HCT116 (cell line): ENCODE results near the gene TCEAL3. TPM values are rescaled to one million over a fixed set of nuclear protein-coding genes. Genes with fewer than 3 reads are reported as not detected.

Experiments used
- ATAC-seq: fragments of 200-7000 bp; cut with Tn5 transposase; 2 replicates; pipeline ENCODE4 v1.9.1; 2020; ENCODE audit warnings: mild to moderate bottlenecking, moderate library complexity
- BruUV-seq: library from RNA; stranded (reverse); fragments of 400-500 nt; replicated peaks from 2 replicates; lab custom pipeline; 2021; lab: Mats Ljungman, UMichigan
- CTCF ChIA-PET: fragments of 300-600 bp; sonication (Branson Sonifier 250); formaldehyde crosslinking; loops from one replicate; lab custom pipeline; 2021; ENCODE audit warnings: antibody characterized with exemption; lab: Charles Lee
- POLR2A ChIA-PET: fragments of 300-600, 350-600 bp; sonication (Branson Sonifier 250); formaldehyde crosslinking; loops from one replicate; lab custom pipeline; 2021; ENCODE audit warnings: antibody characterized with exemption; lab: Charles Lee
- RAD21 ChIA-PET, 2 experiments: fragments of 300-600 bp; sonication (Branson Sonifier 250); formaldehyde crosslinking; loops; one replicate each; lab custom pipeline; 2023; ENCODE audit warnings: low total read pairs in 2 of 2; ENCODE audit not compliant: uncharacterized antibody in 2 of 2, unreplicated experiment in 2 of 2, low non-redundant PET in 1 of 2; lab: Charles Lee
- DNase-seq: peaks from one replicate; pipeline ENCODE4 v3.0.0-alpha.2; 2010; ENCODE audit warnings: low read depth, low spot score
- H2AFZ ChIP-seq: fragments of 200-600 bp; shearing (Covaris generic), sonication (generic); 2 replicates; pipeline ENCODE4 v1.6.1; 2017; ENCODE audit warnings: low read depth, mixed run types, mixed read lengths, antibody characterized with exemption, low read length; ENCODE audit not compliant: poor library complexity, severe bottlenecking
- H3K27ac ChIP-seq: 2 replicates; pipeline ENCODE4 v1.5.1; 2012; ENCODE audit warnings: low read depth, low read length
- H3K27me3 ChIP-seq: fragments of 200-600 bp; sonication (generic); 2 replicates; pipeline ENCODE4 v1.6.1; 2016; ENCODE audit warnings: mixed run types, low read length, mixed read lengths; ENCODE audit not compliant: insufficient read depth
- H3K36me3 ChIP-seq, 2 experiments: fragments of 200-500 bp in 1 of 2; fragments of 200-600 bp in 1 of 2; sonication (Bioruptor generic) in 1 of 2; sonication (generic) in 1 of 2; 2 replicates each; pipeline versions ENCODE4 v1.5.1 to v1.6.1; 2014 to 2016; ENCODE audit warnings: low read length in 2 of 2, inconsistent platforms in 1 of 2, mixed read lengths in 1 of 2, mixed run types in 1 of 2; ENCODE audit not compliant: insufficient read depth in 2 of 2, control insufficient read depth in 1 of 2
- H3K4me1 ChIP-seq, 2 experiments: fragments of 200-600 bp in 1 of 2; sonication (generic) in 1 of 2; 2 replicates each; pipeline versions ENCODE4 v1.5.1 to v1.6.1; 2012 to 2017; ENCODE audit warnings: low read length in 2 of 2, inconsistent platforms in 1 of 2, mild to moderate bottlenecking in 1 of 2, mixed read lengths in 1 of 2, mixed run types in 1 of 2, moderate library complexity in 1 of 2; ENCODE audit not compliant: insufficient read depth in 2 of 2, control insufficient read depth in 1 of 2
- H3K4me2 ChIP-seq: fragments of 200-600 bp; sonication (generic); 2 replicates; pipeline ENCODE4 v1.6.1; 2017; ENCODE audit warnings: mixed run types, low read length, mixed read lengths
- H3K4me3 ChIP-seq, 2 experiments: fragments of 200-600 bp in 1 of 2; sonication (generic) in 1 of 2; replicated peaks in 1 of 2; 2 replicates each; pipeline ENCODE4 v1.5.1; 2011 to 2016; ENCODE audit warnings: low read length in 2 of 2, control low read depth in 1 of 2, low read depth in 1 of 2, mild to moderate bottlenecking in 1 of 2, mixed read lengths in 1 of 2, mixed run types in 1 of 2
- H3K79me2 ChIP-seq: fragments of 200-600 bp; sonication (generic); 2 replicates; pipeline ENCODE4 v1.6.1; 2017; ENCODE audit warnings: mild to moderate bottlenecking, mixed run types, low read length, moderate library complexity, mixed read lengths; ENCODE audit not compliant: insufficient read depth
- H3K9ac ChIP-seq: fragments of 200-600 bp; sonication (generic); 2 replicates; pipeline ENCODE4 v1.6.1; 2016; ENCODE audit warnings: low read length, mixed read lengths
- H3K9me2 ChIP-seq: fragments of 200-600 bp; sonication (generic), shearing (Covaris generic); 2 replicates; pipeline ENCODE4 v1.6.1; 2017; ENCODE audit warnings: mixed run types, mild to moderate bottlenecking, moderate library complexity; ENCODE audit not compliant: insufficient read depth
- H3K9me3 ChIP-seq, 2 experiments: fragments of 200-500 bp in 1 of 2; fragments of 200-600 bp in 1 of 2; sonication (Bioruptor generic) in 1 of 2; sonication (generic) in 1 of 2; 2 replicates each; pipeline ENCODE4 v1.6.1; 2014 to 2017; ENCODE audit warnings: low read length in 2 of 2, mixed read lengths in 2 of 2, inconsistent platforms in 1 of 2, low read depth in 1 of 2, mild to moderate bottlenecking in 1 of 2, mixed run types in 1 of 2, moderate library complexity in 1 of 2; ENCODE audit not compliant: control insufficient read depth in 1 of 2, insufficient read depth in 1 of 2
- H4K20me1 ChIP-seq: fragments of 200-600 bp; sonication (generic), shearing (Covaris generic); 2 replicates; pipeline ENCODE4 v1.6.1; 2017; ENCODE audit warnings: mixed run types, mild to moderate bottlenecking, moderate library complexity; ENCODE audit not compliant: insufficient read depth
- CBX3 ChIP-seq: IDR thresholded peaks from 2 replicates; pipeline ENCODE4 v1.6.1; 2012; ENCODE audit warnings: low read depth
- CEBPB ChIP-seq: IDR thresholded peaks from 2 replicates; pipeline ENCODE4 v1.6.1; 2012; ENCODE audit warnings: low read depth
- CTCF ChIP-seq, 3 experiments: fragments of 200-600 bp in 1 of 3; sonication (generic) in 1 of 3; IDR thresholded peaks in 2 of 3; conservative IDR thresholded peaks in 1 of 3; 2 replicates each; pipeline ENCODE4 v1.5.1; 2012 to 2017; ENCODE audit warnings: low read depth in 2 of 3, low read length in 2 of 3, antibody characterized with exemption in 1 of 3, borderline replicate concordance in 1 of 3, control low read depth in 1 of 3, mild to moderate bottlenecking in 1 of 3, mixed read lengths in 1 of 3, mixed run types in 1 of 3, moderate library complexity in 1 of 3; ENCODE audit not compliant: insufficient read depth in 1 of 3
- EGR1 ChIP-seq: IDR thresholded peaks from 2 replicates; pipeline ENCODE4 v1.6.1; 2012; ENCODE audit warnings: low read depth
- EZH2 ChIP-seq: fragments of 200-600 bp; sonication (generic); IDR thresholded peaks from 2 replicates; pipeline ENCODE4 v1.6.1; 2017; ENCODE audit warnings: antibody characterized with exemption, mixed run types
- EZH2phosphoT487 ChIP-seq: fragments of 200-600 bp; IDR thresholded peaks from 2 replicates; pipeline ENCODE4 v1.6.1; 2018; ENCODE audit warnings: antibody characterized with exemption, borderline replicate concordance
- FOSL1 ChIP-seq: IDR thresholded peaks from 2 replicates; pipeline ENCODE4 v1.6.1; 2012; ENCODE audit warnings: low read depth
- MAX ChIP-seq: IDR thresholded peaks from 2 replicates; pipeline ENCODE4 v1.6.1; 2012
- POLR2A ChIP-seq: IDR thresholded peaks from 2 replicates; pipeline ENCODE4 v1.7.0; 2011; ENCODE audit warnings: borderline replicate concordance; ENCODE audit not compliant: insufficient read depth, insufficient read length; ENCODE audit errors: extremely low read depth
- POLR2AphosphoS5 ChIP-seq: IDR thresholded peaks from 2 replicates; pipeline ENCODE4 v1.6.1; 2011; ENCODE audit warnings: mild to moderate bottlenecking, low read depth, low read length, moderate library complexity
- RAD21 ChIP-seq: IDR thresholded peaks from 2 replicates; pipeline ENCODE4 v1.6.1; 2012; ENCODE audit warnings: low read depth, mild to moderate bottlenecking
- REST ChIP-seq: IDR thresholded peaks from 2 replicates; pipeline ENCODE4 v1.6.1; 2012; ENCODE audit warnings: low read depth
- SIN3A ChIP-seq: IDR thresholded peaks from 2 replicates; pipeline ENCODE4 v1.6.1; 2012; ENCODE audit warnings: low read depth
- SP1 ChIP-seq: IDR thresholded peaks from 2 replicates; pipeline ENCODE4 v1.6.1; 2012; ENCODE audit warnings: low read depth
- SRF ChIP-seq: IDR thresholded peaks from 2 replicates; pipeline ENCODE4 v1.6.1; 2012; ENCODE audit warnings: low read depth
- TCF7L2 ChIP-seq: IDR thresholded peaks from 2 replicates; pipeline ENCODE4 v1.7.0; 2011; ENCODE audit warnings: borderline replicate concordance, inconsistent platforms; ENCODE audit not compliant: insufficient read depth, insufficient read length; ENCODE audit errors: extremely low read depth
- YY1 ChIP-seq: IDR thresholded peaks from 2 replicates; pipeline ENCODE4 v1.6.1; 2011; ENCODE audit warnings: low read length, low read depth, moderate library complexity, mild to moderate bottlenecking; ENCODE audit not compliant: insufficient replicate concordance; ENCODE audit errors: extremely low read depth
- ZBTB33 ChIP-seq: IDR thresholded peaks from 2 replicates; pipeline ENCODE4 v1.6.1; 2011; ENCODE audit warnings: mild to moderate bottlenecking, low read length, moderate library complexity; ENCODE audit not compliant: insufficient replicate concordance; ENCODE audit errors: extremely low read depth
- ZFX ChIP-seq: fragments of 450-650 bp; IDR thresholded peaks from 2 replicates; pipeline ENCODE4 v1.6.1; 2017
- ZNF274 ChIP-seq: fragments of 200-500 bp; sonication (Bioruptor generic); IDR thresholded peaks from 2 replicates; pipeline ENCODE4 v1.6.1; 2014; ENCODE audit warnings: mild to moderate bottlenecking, low read depth, low read length, inconsistent platforms
- intact Hi-C: fragments of 100-400 bp; cut with micrococcal nuclease; formaldehyde crosslinking; loops from 2 replicates; pipeline ENCODE4 v1.10.0; 2022
- total RNA-seq: library from RNA; stranded (reverse); gene quantifications from one replicate; pipeline ENCODE4 v1.2.1, GENCODE V29; 2021; ENCODE audit not compliant: unreplicated experiment

The TCEAL3 gene
- total RNA-seq, 1 experiment from 2014 or later: not detected

GRCh38 chrX:103640401-103641155, 32.8 kb downstream of the TCEAL3 start:
- RAD21 ChIA-PET: no interaction called here
- BruUV-seq: no TSS peak
- intact Hi-C loops: no loop called here
- H3K4me2 ChIP-seq: no peak overlapping the region; the same call in 1 of the 2 replicates
- H3K9me3 ChIP-seq: no peaks in the 10 kb centered on the region
- H3K79me2 ChIP-seq: no peaks in the 10 kb centered on the region
- CTCF ChIA-PET: no interaction called here
- no peak overlapping the region for H3K9ac ChIP-seq
- no peaks in the 10 kb centered on the region for H3K36me3 ChIP-seq
- no peak overlapping the region for H2AFZ ChIP-seq
- no peak for DNase-seq
- H4K20me1 ChIP-seq: no peaks in the 10 kb centered on the region
- ATAC-seq: no peak
- H3K27me3 ChIP-seq: no peaks in the 10 kb centered on the region
- no peak overlapping the region for H3K4me3 ChIP-seq
- no peaks in the 10 kb centered on the region for H3K9me2 ChIP-seq
- H3K27ac ChIP-seq: no peak overlapping the region
- peaks cover 2 to 27% of the 10 kb centered on the region in 2 experiments; a peak in 3 of 4 replicates for H3K4me1 ChIP-seq
- POLR2A ChIA-PET: no interaction called here
- TF ChIP-seq ZFX (no peak), REST (no peak), SIN3A (no peak), CTCF (IDR thresholded peaks at IDR 0.05 in 2 of 3, conservative IDR thresholded peaks at IDR 0.05 in 1 of 3; ENCODE audit: borderline replicate concordance in 1 of 3, insufficient read depth in 1 of 3, low read depth in 2 of 3, low read length in 2 of 3) (no peak), TCF7L2 (no peak), CBX3 (no peak), EZH2phosphoT487 (no peak), POLR2AphosphoS5 (no peak), EZH2 (no peak), SRF (no peak), POLR2A (no peak), EGR1 (no peak), MAX (no peak), RAD21 (no peak), YY1 (no peak), SP1 (no peak), ZBTB33 (no peak), CEBPB (no peak), ZNF274 (no peak), FOSL1 (no peak)
